Mesangial cell (primary cell): Measurements from ENCODE around the gene SOAT2. TPM values are rescaled to one million over a fixed set of nuclear protein-coding genes. Genes with fewer than 3 reads are reported as not detected.

Experiments used
- total RNA-seq: library from RNA; depleted of rRNA; stranded (reverse); fragments of >200 nt; gene quantifications from 2 replicates; pipeline ENCODE4 v1.2.3, GENCODE V29; 2015

The SOAT2 gene
- not detected in 2 replicates for total RNA-seq

GRCh38 chr12:53102883-53103807 is at the start of gene SOAT2:
SOAT2 (plus strand) TSS chr12:53103486; CDS start chr12:53103578, 92 bp downstream.

DNA sequence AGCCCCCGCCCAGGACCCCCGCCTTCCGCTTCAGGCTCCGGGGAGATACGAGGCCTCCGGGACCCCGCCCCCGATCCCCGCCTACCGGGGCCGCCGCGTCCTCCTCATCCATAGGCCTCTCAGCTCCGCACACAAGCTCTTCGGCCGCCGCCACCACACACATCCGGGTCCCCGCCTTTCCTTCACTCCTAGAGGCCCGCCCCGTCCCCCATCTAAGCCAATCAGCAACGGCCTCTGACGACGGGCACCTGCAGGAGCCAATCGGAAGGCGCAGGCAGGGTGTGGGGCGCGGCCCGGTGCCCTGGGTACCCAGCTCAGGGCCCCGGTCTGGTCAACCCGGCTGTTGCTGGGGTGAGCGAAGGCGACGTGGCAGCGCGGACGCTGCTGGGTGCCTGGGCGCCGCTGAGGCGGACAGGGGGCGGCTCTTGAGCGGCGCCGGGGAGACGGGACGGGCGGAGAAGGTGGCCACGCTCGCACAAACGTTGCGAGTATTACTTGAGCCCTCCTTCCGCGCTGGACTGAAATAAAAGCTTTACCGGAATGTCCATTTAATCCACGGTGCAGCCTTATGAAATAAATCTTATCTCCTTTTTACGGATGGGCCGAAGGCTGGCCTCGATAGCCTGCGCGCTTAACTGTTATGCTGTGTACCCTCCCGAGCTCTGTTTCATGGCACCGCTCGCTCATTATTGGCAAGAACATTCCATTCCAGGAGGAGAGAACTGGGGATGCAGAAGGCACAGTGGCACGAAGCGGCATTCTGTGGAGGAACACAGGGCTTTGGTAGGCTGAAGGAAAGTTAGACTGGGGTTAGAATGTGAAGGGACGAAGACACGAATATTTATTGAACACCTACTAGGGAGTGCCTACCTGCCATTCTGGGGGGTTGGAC is 23.8 kb upstream of the SOAT2 start, which contains the start of gene SPRYD3:
SPRYD3 (minus strand) TSS at position 165 of the 892 bp plus-strand sequence; CDS start at position 108, 57 bp downstream.

DNA sequence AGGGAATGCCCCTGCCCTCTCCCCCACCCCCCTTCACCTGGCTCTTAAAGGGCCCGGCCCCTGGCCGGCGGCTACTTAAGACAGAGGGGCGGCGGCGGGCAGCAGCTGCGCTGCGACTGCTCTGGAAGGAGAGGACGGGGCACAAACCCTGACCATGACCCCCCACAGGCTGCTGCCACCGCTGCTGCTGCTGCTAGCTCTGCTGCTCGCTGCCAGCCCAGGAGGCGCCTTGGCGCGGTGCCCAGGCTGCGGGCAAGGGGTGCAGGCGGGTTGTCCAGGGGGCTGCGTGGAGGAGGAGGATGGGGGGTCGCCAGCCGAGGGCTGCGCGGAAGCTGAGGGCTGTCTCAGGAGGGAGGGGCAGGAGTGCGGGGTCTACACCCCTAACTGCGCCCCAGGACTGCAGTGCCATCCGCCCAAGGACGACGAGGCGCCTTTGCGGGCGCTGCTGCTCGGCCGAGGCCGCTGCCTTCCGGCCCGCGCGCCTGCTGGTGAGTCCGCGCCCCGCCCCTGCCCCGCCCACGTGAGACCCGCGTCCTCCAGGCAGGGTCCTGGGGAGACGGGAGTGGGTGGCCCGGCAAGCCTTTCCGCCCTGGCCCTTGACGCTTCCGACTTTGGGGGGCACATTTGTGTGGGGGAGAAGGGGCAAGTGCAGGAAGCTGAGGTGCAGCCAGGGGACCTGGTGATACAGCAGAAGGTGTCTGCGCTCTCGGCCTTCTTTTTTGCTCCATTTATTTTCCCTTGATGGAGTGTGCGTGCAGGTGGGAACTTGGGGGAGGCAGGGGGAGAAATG is 5.5 kb upstream of the SOAT2 start, which contains the start of gene IGFBP6:
IGFBP6 (plus strand) TSS at position 104 of the 790 bp plus-strand sequence; CDS start at position 155, 51 bp downstream.

Other genes with a start within 250 kb of the SOAT2 start
- 785 and 1,054 TPM in 2 replicates for gene KRT8, start 198.4 kb upstream of the SOAT2 start, total RNA-seq
- 833 and 942 TPM in 2 replicates for gene KRT18, start 154.4 kb upstream of the SOAT2 start, total RNA-seq
- 286 and 397 TPM in 2 replicates for gene EIF4B, start 97.0 kb upstream of the SOAT2 start, total RNA-seq
- 19.6 and 39.2 TPM in 2 replicates for gene TNS2, start 53.4 kb upstream of the SOAT2 start, total RNA-seq
- gene SPRYD3, start 24.1 kb upstream of the SOAT2 start, total RNA-seq: 22.7 and 24.0 TPM in 2 replicates
- 120 and 258 TPM in 2 replicates for gene IGFBP6, start 5.8 kb upstream of the SOAT2 start, total RNA-seq
- gene ZNF740, start 77.2 kb downstream of the SOAT2 start, total RNA-seq: 3.9 and 9.9 TPM in 2 replicates
- 1.6 and 8.7 TPM in 2 replicates for gene CSAD, start 77.4 kb downstream of the SOAT2 start, total RNA-seq
- gene ITGB7, start 103.8 kb downstream of the SOAT2 start, total RNA-seq: 0.89 TPM in 1 of 2 replicates, not detected in the other
- 9.8 and 26.1 TPM in 2 replicates for gene RARG, start 128.7 kb downstream of the SOAT2 start, total RNA-seq
- 1.3 and 26.6 TPM in 2 replicates for gene ESPL1, start 164.8 kb downstream of the SOAT2 start, total RNA-seq
- 240 and 333 TPM in 2 replicates for gene PFDN5, start 192.1 kb downstream of the SOAT2 start, total RNA-seq
- gene MYG1, start 196.2 kb downstream of the SOAT2 start, total RNA-seq: 74.3 and 81.6 TPM in 2 replicates
- 48.6 and 82.5 TPM in 2 replicates for gene AAAS, start 218.1 kb downstream of the SOAT2 start, total RNA-seq
- not detected in 2 replicates for gene SP7, start 232.9 kb downstream of the SOAT2 start, total RNA-seq